K562 (cell line): ENCODE measurements around the gene EXOC7. TPM values are rescaled to one million over a fixed set of nuclear protein-coding genes. Genes with fewer than 3 reads are reported as not detected.

Experiments
- HDAC1 ChIP-seq, 2 experiments: fragments of 450-650 bp; IDR thresholded peaks; 2 replicates each; pipeline ENCODE4 v1.6.1; 2016 to 2017; ENCODE audit warnings: inconsistent platforms in 1 of 2, mild to moderate bottlenecking in 1 of 2, moderate library complexity in 1 of 2
- KAT2B ChIP-seq: IDR thresholded peaks from one replicate; pipeline ENCODE4 v1.6.1; 2012; ENCODE audit warnings: low read depth, mild to moderate bottlenecking, control low read depth, inconsistent platforms, low read length, moderate library complexity
- KDM4B ChIP-seq, 2 experiments: fragments of 450-650 bp in 1 of 2; sonication (generic) in 1 of 2; IDR thresholded peaks; 2 replicates each; pipeline ENCODE4 v1.6.1; 2016 to 2017; ENCODE audit warnings: borderline replicate concordance in 2 of 2, antibody characterized with exemption in 1 of 2, low read depth in 1 of 2, mild to moderate bottlenecking in 1 of 2
- MEIS2 ChIP-seq: fragments of 450-650 bp; IDR thresholded peaks from 2 replicates; pipeline ENCODE4 v1.6.1; 2014; ENCODE audit warnings: mild to moderate bottlenecking; ENCODE audit not compliant: partially characterized antibody
- MXI1 ChIP-seq: IDR thresholded peaks from 2 replicates; pipeline ENCODE4 v1.6.1; 2011; ENCODE audit warnings: low read depth, mild to moderate bottlenecking, improper control_type of control experiment, low read length
- POLR2B ChIP-seq: fragments of 450-650 bp; IDR thresholded peaks from 2 replicates; pipeline ENCODE4 v1.6.1; 2018; ENCODE audit warnings: low read depth; ENCODE audit not compliant: partially characterized antibody
- ZBTB17 ChIP-seq: fragments of 450-650 bp; formaldehyde crosslinking; IDR thresholded peaks from 2 replicates; pipeline ENCODE4 v1.4.0; 2020; ENCODE audit warnings: mild to moderate bottlenecking
- ZNF57 ChIP-seq: fragments of 450-650 bp; formaldehyde crosslinking; IDR thresholded peaks from 2 replicates; pipeline ENCODE4 v1.4.0; 2020; ENCODE audit warnings: mild to moderate bottlenecking, moderate library complexity
- polyA plus RNA-seq, 8 experiments: library from polyadenylated mRNA; depleted of rRNA in 4 of 8; stranded (reverse) in 5 of 8; unstranded in 3 of 8; fragments of >200 nt; fragmentation: Nextera tagmentation in 2 of 8; fragmentation: Illumina TruSeq in 1 of 8; extraction: Ambion mirVana in 2 of 8; extraction: Trizol in 1 of 8; gene quantifications; 2 replicates each; pipeline versions ENCODE4 v1.2.1 to v1.2.3, GENCODE V29; 2011 to 2014; ENCODE audit warnings: inconsistent platforms in 1 of 8, missing spikeins in 1 of 8
- total RNA-seq, 7 experiments: library from RNA; depleted of rRNA in 6 of 7; stranded (reverse); fragments of >200 nt in 6 of 7; fragmentation: Illumina TruSeq in 2 of 7; extraction: Trizol in 2 of 7; gene quantifications; 2 replicates each; pipeline versions ENCODE4 v1.2.1 to v1.2.3, GENCODE V29; 2011 to 2021; ENCODE audit warnings: low replicate concordance in 1 of 7
- TF ChIP-seq, protein P1 (sequence below): fragments of 250-450 bp; sonication (Bioruptor Pico); IDR thresholded peaks from 2 replicates; pipeline ENCODE4 v1.5.1; 2021; ENCODE audit warnings: mild to moderate bottlenecking
- TF ChIP-seq, protein P2 (sequence below): IDR thresholded peaks from 3 replicates; pipeline ENCODE4 v1.6.1; 2011; ENCODE audit warnings: borderline replicate concordance, mild to moderate bottlenecking, moderate library complexity; ENCODE audit not compliant: insufficient read length; ENCODE audit errors: extremely low read depth
- TF ChIP-seq, protein P3 (sequence below): sonication (generic); formaldehyde crosslinking; IDR thresholded peaks from 2 replicates; pipeline ENCODE4 v1.4.0; 2020; ENCODE audit warnings: mild to moderate bottlenecking, missing genetic modification reagents

The EXOC7 gene
- total and polyA plus RNA-seq, 9 of the 15 experiments (the other 6 are each of a cell fraction or from before 2014, with no cell fraction given) = 18.6 to 57.0 (median 35.0) TPM

DNA sequence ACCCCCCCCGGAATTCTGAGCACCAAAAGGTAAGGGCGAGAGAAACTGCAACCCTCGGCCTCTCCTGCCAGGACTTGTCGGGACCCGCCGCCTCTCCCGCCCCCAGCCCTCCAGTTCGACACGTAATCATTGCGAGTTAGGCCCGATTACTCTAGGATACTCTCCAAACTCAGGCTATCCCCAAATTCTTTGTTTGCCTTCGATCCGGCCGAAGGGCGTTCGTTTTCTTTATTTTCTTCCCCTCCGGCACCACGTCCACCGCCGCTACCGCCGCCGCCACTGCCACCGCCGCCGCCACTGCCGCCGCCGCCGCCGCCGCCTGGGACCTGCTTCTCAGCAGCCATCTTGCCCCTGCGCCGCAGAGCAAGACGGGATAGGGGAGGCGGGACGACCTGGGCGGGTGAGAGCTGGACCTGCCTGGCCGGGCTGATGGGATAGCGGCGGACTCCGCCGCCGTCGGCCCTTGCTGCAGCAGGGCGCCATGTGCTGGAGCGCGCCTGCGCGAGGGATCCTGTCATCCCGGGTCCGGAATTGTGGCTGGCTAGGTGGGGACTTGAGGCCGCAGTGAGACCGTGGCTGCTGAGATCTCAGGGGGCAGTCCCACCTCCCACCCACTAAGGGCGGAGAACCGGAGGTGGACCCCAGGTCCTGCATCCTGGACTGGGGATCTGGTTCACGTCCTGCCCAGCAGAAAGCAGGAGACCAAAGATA lies 31.3 kb downstream of the EXOC7 start, which contains the start of gene SRP68 (continued):
- TF ChIP-seq, protein P1, sequence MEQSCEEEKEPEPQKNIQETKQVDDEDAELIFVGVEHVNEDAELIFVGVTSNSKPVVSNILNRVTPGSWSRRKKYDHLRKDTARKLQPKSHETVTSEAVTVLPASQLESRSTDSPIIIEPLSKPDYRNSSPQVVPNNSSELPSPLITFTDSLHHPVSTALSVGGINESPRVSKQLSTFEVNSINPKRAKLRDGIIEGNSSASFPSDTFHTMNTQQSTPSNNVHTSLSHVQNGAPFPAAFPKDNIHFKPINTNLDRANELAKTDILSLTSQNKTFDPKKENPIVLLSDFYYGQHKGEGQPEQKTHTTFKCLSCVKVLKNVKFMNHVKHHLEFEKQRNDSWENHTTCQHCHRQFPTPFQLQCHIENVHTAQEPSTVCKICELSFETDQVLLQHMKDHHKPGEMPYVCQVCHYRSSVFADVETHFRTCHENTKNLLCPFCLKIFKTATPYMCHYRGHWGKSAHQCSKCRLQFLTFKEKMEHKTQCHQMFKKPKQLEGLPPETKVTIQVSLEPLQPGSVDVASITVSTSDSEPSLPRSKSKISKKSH (CRISPR knock-in tag) = no peak
- TF ChIP-seq HDAC1 (IDR thresholded peaks at IDR 0.05) = peak in 1 of 2 experiments; percentile 27; a peak in 1 of 4 replicates
- TF ChIP-seq ZNF57 (CRISPR knock-in tag) = no peak
- TF ChIP-seq KAT2B = no peak
- TF ChIP-seq MXI1 = no peak
- TF ChIP-seq, protein P2, sequence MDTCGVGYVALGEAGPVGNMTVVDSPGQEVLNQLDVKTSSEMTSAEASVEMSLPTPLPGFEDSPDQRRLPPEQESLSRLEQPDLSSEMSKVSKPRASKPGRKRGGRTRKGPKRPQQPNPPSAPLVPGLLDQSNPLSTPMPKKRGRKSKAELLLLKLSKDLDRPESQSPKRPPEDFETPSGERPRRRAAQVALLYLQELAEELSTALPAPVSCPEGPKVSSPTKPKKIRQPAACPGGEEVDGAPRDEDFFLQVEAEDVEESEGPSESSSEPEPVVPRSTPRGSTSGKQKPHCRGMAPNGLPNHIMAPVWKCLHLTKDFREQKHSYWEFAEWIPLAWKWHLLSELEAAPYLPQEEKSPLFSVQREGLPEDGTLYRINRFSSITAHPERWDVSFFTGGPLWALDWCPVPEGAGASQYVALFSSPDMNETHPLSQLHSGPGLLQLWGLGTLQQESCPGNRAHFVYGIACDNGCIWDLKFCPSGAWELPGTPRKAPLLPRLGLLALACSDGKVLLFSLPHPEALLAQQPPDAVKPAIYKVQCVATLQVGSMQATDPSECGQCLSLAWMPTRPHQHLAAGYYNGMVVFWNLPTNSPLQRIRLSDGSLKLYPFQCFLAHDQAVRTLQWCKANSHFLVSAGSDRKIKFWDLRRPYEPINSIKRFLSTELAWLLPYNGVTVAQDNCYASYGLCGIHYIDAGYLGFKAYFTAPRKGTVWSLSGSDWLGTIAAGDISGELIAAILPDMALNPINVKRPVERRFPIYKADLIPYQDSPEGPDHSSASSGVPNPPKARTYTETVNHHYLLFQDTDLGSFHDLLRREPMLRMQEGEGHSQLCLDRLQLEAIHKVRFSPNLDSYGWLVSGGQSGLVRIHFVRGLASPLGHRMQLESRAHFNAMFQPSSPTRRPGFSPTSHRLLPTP = no peak
- peak; percentile 82 for TF ChIP-seq POLR2B
- TF ChIP-seq MEIS2 = peak; percentile 67
- TF ChIP-seq, protein P3, sequence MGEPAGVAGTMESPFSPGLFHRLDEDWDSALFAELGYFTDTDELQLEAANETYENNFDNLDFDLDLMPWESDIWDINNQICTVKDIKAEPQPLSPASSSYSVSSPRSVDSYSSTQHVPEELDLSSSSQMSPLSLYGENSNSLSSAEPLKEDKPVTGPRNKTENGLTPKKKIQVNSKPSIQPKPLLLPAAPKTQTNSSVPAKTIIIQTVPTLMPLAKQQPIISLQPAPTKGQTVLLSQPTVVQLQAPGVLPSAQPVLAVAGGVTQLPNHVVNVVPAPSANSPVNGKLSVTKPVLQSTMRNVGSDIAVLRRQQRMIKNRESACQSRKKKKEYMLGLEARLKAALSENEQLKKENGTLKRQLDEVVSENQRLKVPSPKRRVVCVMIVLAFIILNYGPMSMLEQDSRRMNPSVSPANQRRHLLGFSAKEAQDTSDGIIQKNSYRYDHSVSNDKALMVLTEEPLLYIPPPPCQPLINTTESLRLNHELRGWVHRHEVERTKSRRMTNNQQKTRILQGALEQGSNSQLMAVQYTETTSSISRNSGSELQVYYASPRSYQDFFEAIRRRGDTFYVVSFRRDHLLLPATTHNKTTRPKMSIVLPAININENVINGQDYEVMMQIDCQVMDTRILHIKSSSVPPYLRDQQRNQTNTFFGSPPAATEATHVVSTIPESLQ (CRISPR knock-in tag) = no peak
- peak in 1 of 2 experiments; percentile 96; a peak in 2 of 4 replicates for TF ChIP-seq KDM4B (IDR thresholded peaks at IDR 0.05; ENCODE audit: borderline replicate concordance in 2 of 2, low read depth in 1 of 2)
- 0 out of 2 replicates have a peak, but pooled peaks have one; percentile 43 for TF ChIP-seq ZBTB17
